B cell (primary cell): ENCODE results near the gene DGKA. TPM values are rescaled to one million over a fixed set of nuclear protein-coding genes. Genes with fewer than 3 reads are reported as not detected.

Experiments
- ATAC-seq: fragments of 200-7000 bp; cut with Tn5 transposase; one replicate; pipeline ENCODE4 v1.10.0; 2021; ENCODE audit warnings: low read depth, mild to moderate bottlenecking, moderate number of reproducible peaks, moderate library complexity
- CTCF ChIA-PET: fragments of 350-600 bp; sonication (Branson Sonifier 250); formaldehyde crosslinking; loops from one replicate; lab custom pipeline; 2021; ENCODE audit warnings: antibody characterized with exemption, inconsistent platforms; lab: Charles Lee
- POLR2A ChIA-PET: fragments of 350-600 bp; sonication (Branson Sonifier 250); formaldehyde crosslinking; loops from one replicate; lab custom pipeline; 2021; ENCODE audit warnings: antibody characterized with exemption; lab: Charles Lee
- DNase-seq: peaks from one replicate; pipeline ENCODE4 v3.0.0; 2013
- H2AFZ ChIP-seq: 2 replicates; pipeline ENCODE4 v1.6.1; 2012; ENCODE audit warnings: mild to moderate bottlenecking, low read depth, low read length; ENCODE audit not compliant: insufficient read depth, poor library complexity, severe bottlenecking
- H3K27ac ChIP-seq, 2 donors: 1 replicate in 1 of 2; 2 replicates in 1 of 2; pipeline ENCODE4 v1.5.1; 2012 to 2013; ENCODE audit warnings: low read length in 2 of 2, mild to moderate bottlenecking in 2 of 2, moderate library complexity in 1 of 2
- H3K27me3 ChIP-seq, 4 experiments: fragments of 200-600 bp in 1 of 4; sonication (generic) in 1 of 4; replicated peaks in 1 of 4; 1 replicate in 2 of 4; 2 replicates in 2 of 4; pipeline versions ENCODE4 v1.6.1 to v1.7.0; 2013 to 2016; ENCODE audit warnings: low read length in 3 of 4, mild to moderate bottlenecking in 2 of 4, mixed read lengths in 1 of 4, moderate library complexity in 1 of 4; ENCODE audit not compliant: insufficient read depth in 4 of 4, control insufficient read depth in 3 of 4; ENCODE audit errors: control extremely low read depth in 1 of 4
- H3K36me3 ChIP-seq, 2 experiments: replicated peaks in 1 of 2; 1 replicate in 1 of 2; 2 replicates in 1 of 2; pipeline versions ENCODE4 v1.6.1 to v1.7.1; 2013; ENCODE audit warnings: low read length in 1 of 2; ENCODE audit not compliant: insufficient read depth in 2 of 2, control insufficient read depth in 1 of 2; ENCODE audit errors: control extremely low read depth in 1 of 2, extremely low read depth in 1 of 2
- H3K4me1 ChIP-seq, 2 donors: fragments of 200-600 bp in 1 of 2; sonication (generic) in 1 of 2; 1 replicate in 1 of 2; 2 replicates in 1 of 2; pipeline versions ENCODE4 v1.5.1 to v1.6.1; 2013 to 2017; ENCODE audit warnings: low read length in 2 of 2; ENCODE audit not compliant: control insufficient read depth in 2 of 2, insufficient read depth in 2 of 2
- H3K4me2 ChIP-seq: replicated peaks from 2 replicates; pipeline ENCODE3; 2012; ENCODE audit warnings: mild to moderate bottlenecking, low read depth, low read length; ENCODE audit not compliant: poor library complexity, severe bottlenecking
- H3K4me3 ChIP-seq, 5 experiments: fragments of 200-600 bp in 1 of 5; sonication (generic) in 1 of 5; 1 replicate in 3 of 5; 2 replicates in 2 of 5; pipeline versions ENCODE4 v1.5.1 to v1.7.0; 2011 to 2016; ENCODE audit warnings: low read length in 4 of 5, mild to moderate bottlenecking in 4 of 5, low read depth in 2 of 5, control low read depth in 1 of 5, moderate library complexity in 1 of 5; ENCODE audit not compliant: insufficient read depth in 1 of 5; ENCODE audit errors: control extremely low read depth in 1 of 5, extremely low read depth in 1 of 5
- H3K79me2 ChIP-seq: fragments of 200-600 bp; sonication (generic); one replicate; pipeline ENCODE4 v1.6.0; 2016; ENCODE audit warnings: low read length; ENCODE audit not compliant: control insufficient read depth, insufficient read depth
- H3K9ac ChIP-seq: fragments of 200-600 bp; sonication (generic); 2 replicates; pipeline ENCODE4 v1.6.1; 2017; ENCODE audit warnings: mild to moderate bottlenecking, low read length, moderate library complexity
- H3K9me3 ChIP-seq, 3 donors: one replicate each; pipeline versions ENCODE4 v1.6.1 to v1.7.1; 2013; ENCODE audit warnings: low read length in 2 of 3; ENCODE audit not compliant: control insufficient read depth in 2 of 3, insufficient read depth in 1 of 3; ENCODE audit errors: control extremely low read depth in 1 of 3
- H4K20me1 ChIP-seq: 2 replicates; pipeline ENCODE4 v1.6.0; 2012; ENCODE audit warnings: mild to moderate bottlenecking, low read length; ENCODE audit not compliant: insufficient read depth, control insufficient read depth, poor library complexity, severe bottlenecking
- H3K27ac Mint-ChIP-seq: one replicate; pipeline ENCODE4 v1.8.0; 2021; ENCODE audit warnings: mixed read lengths
- H3K27me3 Mint-ChIP-seq: one replicate; pipeline ENCODE4 v1.8.0; 2021; ENCODE audit warnings: mixed read lengths
- H3K4me1 Mint-ChIP-seq: one replicate; pipeline ENCODE4 v1.8.0; 2021; ENCODE audit warnings: mixed read lengths
- H3K4me3 Mint-ChIP-seq: one replicate; pipeline ENCODE4 v1.8.0; 2021; ENCODE audit warnings: mixed read lengths
- H3K9me3 Mint-ChIP-seq: one replicate; pipeline ENCODE4 v1.8.0; 2022; ENCODE audit warnings: mixed read lengths; ENCODE audit not compliant: insufficient read depth
- EZH2 ChIP-seq: IDR thresholded peaks from 2 replicates; pipeline ENCODE4 v1.6.1; 2012; ENCODE audit warnings: borderline replicate concordance, low read depth, mild to moderate bottlenecking, moderate library complexity, low read length; ENCODE audit not compliant: insufficient read depth, poor library complexity, severe bottlenecking
- WGBS: methylation state at CpG from one replicate; pipeline ENCODE4 v1.1.5; 2013; ENCODE audit warnings: missing lambda C conversion rate; ENCODE audit not compliant: insufficient coverage; 5-methylcytosine and 5-hydroxymethylcytosine counted together
- intact Hi-C: fragments of 100-400 bp; cut with micrococcal nuclease; formaldehyde crosslinking; loops from one replicate; pipeline ENCODE4 v1.10.0; 2022
- polyA plus RNA-seq: library from polyadenylated mRNA; depleted of rRNA; stranded (reverse); fragments of >200 nt; gene quantifications from 2 replicates; pipeline ENCODE4 v1.2.3, GENCODE V29; 2012
- total RNA-seq, 2 donors: library from RNA; stranded (reverse); fragments of 120-200 nt in 1 of 2; gene quantifications; 1 replicate in 1 of 2; 2 replicates in 1 of 2; pipeline versions ENCODE4 v1.2.3 to v1.2.4, GENCODE V29; 2013 to 2022
- TF ChIP-seq, protein P1 (sequence below): fragments of 200-600 bp; IDR thresholded peaks from one replicate; pipeline ENCODE4 v1.8.0; 2022; ENCODE audit warnings: antibody characterized with exemption, mild to moderate bottlenecking

DGKA gene
- total and polyA plus RNA-seq, 2 donors (not counting 1 experiment from before 2014, with no cell fraction given): 238 to 269 TPM

DNA sequence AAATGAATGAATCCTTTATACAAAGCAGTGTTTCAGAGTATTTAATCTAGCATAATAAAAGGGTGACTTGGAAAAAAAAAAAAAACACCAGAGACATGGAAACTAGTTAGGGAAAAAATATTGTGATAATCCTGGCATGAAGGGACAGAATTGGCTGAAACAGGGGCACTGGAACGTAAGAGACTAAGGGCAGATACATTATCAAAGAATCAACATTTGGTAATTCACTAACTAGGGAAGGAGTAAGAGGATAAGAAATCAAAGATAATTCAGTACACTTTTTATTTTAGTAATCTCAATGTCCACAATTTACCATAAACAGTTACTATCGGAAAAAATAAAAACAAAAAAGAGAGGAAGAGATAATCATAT, 21.5 kb upstream of the DGKA start:
- peaks cover 39% of the 10 kb centered on the region for H3K79me2 ChIP-seq
- peaks cover 6% of the 10 kb centered on the region for H4K20me1 ChIP-seq
- no peak overlapping the region for H3K9ac ChIP-seq
- TF ChIP-seq EZH2: no peak
- TF ChIP-seq, protein P1, sequence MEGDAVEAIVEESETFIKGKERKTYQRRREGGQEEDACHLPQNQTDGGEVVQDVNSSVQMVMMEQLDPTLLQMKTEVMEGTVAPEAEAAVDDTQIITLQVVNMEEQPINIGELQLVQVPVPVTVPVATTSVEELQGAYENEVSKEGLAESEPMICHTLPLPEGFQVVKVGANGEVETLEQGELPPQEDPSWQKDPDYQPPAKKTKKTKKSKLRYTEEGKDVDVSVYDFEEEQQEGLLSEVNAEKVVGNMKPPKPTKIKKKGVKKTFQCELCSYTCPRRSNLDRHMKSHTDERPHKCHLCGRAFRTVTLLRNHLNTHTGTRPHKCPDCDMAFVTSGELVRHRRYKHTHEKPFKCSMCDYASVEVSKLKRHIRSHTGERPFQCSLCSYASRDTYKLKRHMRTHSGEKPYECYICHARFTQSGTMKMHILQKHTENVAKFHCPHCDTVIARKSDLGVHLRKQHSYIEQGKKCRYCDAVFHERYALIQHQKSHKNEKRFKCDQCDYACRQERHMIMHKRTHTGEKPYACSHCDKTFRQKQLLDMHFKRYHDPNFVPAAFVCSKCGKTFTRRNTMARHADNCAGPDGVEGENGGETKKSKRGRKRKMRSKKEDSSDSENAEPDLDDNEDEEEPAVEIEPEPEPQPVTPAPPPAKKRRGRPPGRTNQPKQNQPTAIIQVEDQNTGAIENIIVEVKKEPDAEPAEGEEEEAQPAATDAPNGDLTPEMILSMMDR: no peak
- CTCF ChIA-PET: no interaction called here
- H3K27ac Mint-ChIP-seq: no peak overlapping the region
- no peak overlapping the region for H3K4me2 ChIP-seq
- H3K9me3 Mint-ChIP-seq: no peaks in the 10 kb centered on the region
- H3K4me3 ChIP-seq: no peak overlapping the region
- peaks cover 12% of the 10 kb centered on the region for H3K4me1 Mint-ChIP-seq
- POLR2A ChIA-PET: no interaction called here
- no CpG with 5 or more reads among the region's 2 CpGs for WGBS
- intact Hi-C loops: no loop called here
- no peak overlapping the region for H3K4me3 Mint-ChIP-seq
- no peaks in the 10 kb centered on the region for H3K4me1 ChIP-seq
- no peak overlapping the region for H3K27ac ChIP-seq
- ATAC-seq: no peak
- peaks cover 7 to 16% of the 10 kb centered on the region in 2 experiments for H3K36me3 ChIP-seq
- no peaks in the 10 kb centered on the region for H3K27me3 Mint-ChIP-seq
- H3K27me3 ChIP-seq: no peaks in the 10 kb centered on the region
- H3K9me3 ChIP-seq: no peaks in the 10 kb centered on the region
- no peak for DNase-seq
- no peak overlapping the region for H2AFZ ChIP-seq

DNA sequence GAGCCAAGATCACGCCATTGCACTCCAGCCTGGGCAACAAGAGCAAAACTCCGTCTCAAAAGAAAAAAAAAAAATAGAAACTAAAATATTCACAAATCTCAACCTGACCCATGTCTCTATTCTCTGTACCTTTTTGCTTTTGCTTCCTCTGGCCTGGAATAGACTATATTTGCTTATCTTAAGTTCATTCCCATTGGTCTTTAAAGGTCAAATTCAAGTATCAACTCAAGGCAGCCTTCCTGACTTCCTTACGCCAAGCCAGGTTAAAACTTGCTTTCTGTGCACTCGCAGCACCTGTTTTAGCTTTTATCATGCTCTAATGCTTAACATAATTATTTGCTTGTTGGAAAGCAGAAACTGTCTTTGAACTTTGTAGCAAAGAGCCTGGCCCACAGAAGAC, 18.1 kb upstream of the DGKA start:
- no peak overlapping the region for H3K9ac ChIP-seq
- Mint-ChIP-seq H3K27ac (no peak overlapping the region), H3K9me3 (no peaks in the 10 kb centered on the region), H3K4me3 (no peak overlapping the region), H3K27me3 (no peaks in the 10 kb centered on the region), H3K4me1 (peaks cover 18% of the 10 kb centered on the region)
- peaks cover 70% of the 10 kb centered on the region for H3K79me2 ChIP-seq
- H4K20me1 ChIP-seq: peaks cover 16% of the 10 kb centered on the region
- H3K4me2 ChIP-seq: no peak overlapping the region
- no peak for DNase-seq
- no peak overlapping the region for H3K4me3 ChIP-seq
- H3K36me3 ChIP-seq: peaks cover 10 to 18% of the 10 kb centered on the region in 2 experiments
- H3K9me3 ChIP-seq: no peaks in the 10 kb centered on the region
- no peak for ATAC-seq
- intact Hi-C loops: no loop called here
- H3K27ac ChIP-seq: no peak overlapping the region
- no peaks in the 10 kb centered on the region for H3K4me1 ChIP-seq
- no CpG with 5 or more reads among the region's 4 CpGs for whole genome bisulfite sequencing
- ChIA-PET CTCF (interaction anchor here (0.7 to 2.5 kb wide), 2 partner anchors 10 to 14 kb away, joined by 3 to 9 read pairs; no protein-coding TSS in a partner anchor), POLR2A (no interaction called here)
- H2AFZ ChIP-seq: no peak overlapping the region
- no peak for TF ChIP-seq EZH2
- TF ChIP-seq, protein P1: no peak
- H3K27me3 ChIP-seq: no peaks in the 10 kb centered on the region
